Thoracic aorta (tissue), 2 donors: ENCODE data around the gene TSNAXIP1. TPM values are rescaled to one million over a fixed set of nuclear protein-coding genes. Genes with fewer than 3 reads are reported as not detected.

Source experiments
- ATAC-seq: fragments of 150-250 bp; one replicate; pipeline ENCODE4 v1.8.0; 2017; ENCODE audit warnings: low read depth; ENCODE audit not compliant: insufficient number of reproducible peaks, low FRiP score
- DNase-seq: peaks from one replicate; pipeline ENCODE4 v3.0.0-alpha.2; 2020; ENCODE audit warnings: low spot score
- H3K27ac ChIP-seq, 2 donors: fragments of 200-600 bp; sonication (generic); 1 replicate in 1 of 2; 2 replicates in 1 of 2; pipeline ENCODE4 v1.5.1; 2016; ENCODE audit warnings: mild to moderate bottlenecking in 2 of 2, moderate library complexity in 2 of 2
- H3K27me3 ChIP-seq: fragments of 200-600 bp; sonication (generic); replicated peaks from 2 replicates; pipeline ENCODE4 v1.6.0; 2016; ENCODE audit warnings: mild to moderate bottlenecking; ENCODE audit not compliant: insufficient read depth
- H3K36me3 ChIP-seq: fragments of 200-600 bp; sonication (generic); one replicate; pipeline ENCODE4 v1.5.1; 2016
- H3K4me1 ChIP-seq, 2 donors: fragments of 200-600 bp; sonication (generic); 1 replicate in 1 of 2; 2 replicates in 1 of 2; pipeline versions ENCODE4 v1.5.1 to v1.6.0; 2016; ENCODE audit warnings: low read depth in 2 of 2, mild to moderate bottlenecking in 1 of 2; ENCODE audit not compliant: control insufficient read depth in 1 of 2
- H3K4me3 ChIP-seq: fragments of 200-600 bp; sonication (generic); 2 replicates; pipeline ENCODE4 v1.5.1; 2016; ENCODE audit warnings: mild to moderate bottlenecking
- H3K9me3 ChIP-seq: fragments of 200-600 bp; sonication (generic); 2 replicates; pipeline ENCODE4 v1.5.1; 2016
- CTCF ChIP-seq: fragments of 200-600 bp; sonication (generic); IDR thresholded peaks from one replicate; pipeline ENCODE4 v1.5.1; 2019; ENCODE audit warnings: antibody characterized with exemption
- total RNA-seq, 2 donors: library from RNA; depleted of rRNA; stranded (reverse); fragments of >200 nt; gene quantifications; one replicate each; pipeline versions ENCODE4 v1.1.0 to v1.2.3, GENCODE V29; 2016

TSNAXIP1 gene
- total RNA-seq = 1 to 10 TPM; 4.1 to 8.5 TPM

GRCh38 chr16:67806428-67807147, at the start of gene TSNAXIP1, which contains the start of gene RANBP10:
Gene TSNAXIP1, plus strand, starts transcription at chr16:67806889. Its CDS starts 261 bp downstream, at chr16:67807150.
Gene RANBP10, minus strand, starts transcription at chr16:67806560. Its CDS starts 24 bp downstream, at chr16:67806536.
- Histone ChIP-seq H3K36me3 (peaks cover under 1% of the 10 kb centered on the region), H3K27me3 (no peaks in the 10 kb centered on the region), H3K9me3 (no peaks in the 10 kb centered on the region), H3K4me3 (peak within 1 kb of the TSS; percentile 95), H3K27ac (peak within 1 kb of the TSS; percentile 71 to 74), H3K4me1 (peaks cover 12 to 19% of the 10 kb centered on the region in 2 donors)
- DNase-seq (peak; percentile 96), ATAC-seq (peak; percentile 100)
- no peak for TF ChIP-seq CTCF

- Histone ChIP-seq H3K36me3 (no peaks in the 10 kb centered on the region), H3K27me3 (no peaks in the 10 kb centered on the region), H3K27ac (no peak overlapping the region), H3K4me3 (no peak overlapping the region), H3K9me3 (no peaks in the 10 kb centered on the region), H3K4me1 (no peaks in the 10 kb centered on the region)
- no peak for ATAC-seq
- no peak for TF ChIP-seq CTCF
- no peak for DNase-seq
Observed at GRCh38 chr16:67758006-67758405, 48.7 kb upstream of the TSNAXIP1 start.

GRCh38 chr16:67758966-67759365, 47.7 kb upstream of the TSNAXIP1 start:
- H3K9me3 ChIP-seq = no peaks in the 10 kb centered on the region

GRCh38 chr16:67760206-67760955, 46.3 kb upstream of the TSNAXIP1 start:
- ATAC-seq (no peak), DNase-seq (no peak)
- TF ChIP-seq CTCF = no peak
- no peaks in the 10 kb centered on the region for H3K4me1 ChIP-seq
- no peak overlapping the region for H3K27ac ChIP-seq
- no peaks in the 10 kb centered on the region for H3K36me3 ChIP-seq
- no peaks in the 10 kb centered on the region for H3K27me3 ChIP-seq
- no peaks in the 10 kb centered on the region for H3K9me3 ChIP-seq
- no peak overlapping the region for H3K4me3 ChIP-seq

More at GRCh38 chr16:67758966-67759365, 47.7 kb upstream of the TSNAXIP1 start:
- no peak for TF ChIP-seq CTCF
- ATAC-seq (no peak), DNase-seq (no peak)
- H3K4me1 ChIP-seq = no peaks in the 10 kb centered on the region
- H3K27me3 ChIP-seq = no peaks in the 10 kb centered on the region
- H3K4me3 ChIP-seq = no peak overlapping the region
- no peak overlapping the region for H3K27ac ChIP-seq
- no peaks in the 10 kb centered on the region for H3K36me3 ChIP-seq

GRCh38 chr16:67760956-67761230, 45.8 kb upstream of the TSNAXIP1 start:
- no peaks in the 10 kb centered on the region for H3K27me3 ChIP-seq
- H3K4me1 ChIP-seq = no peaks in the 10 kb centered on the region
- H3K4me3 ChIP-seq = no peak overlapping the region
- H3K9me3 ChIP-seq = no peaks in the 10 kb centered on the region
- peaks cover under 1% of the 10 kb centered on the region for H3K36me3 ChIP-seq
- H3K27ac ChIP-seq = no peak overlapping the region
- no peak for ATAC-seq
- DNase-seq = no peak
- no peak for TF ChIP-seq CTCF
